Prostate gland (tissue), 2 donors: ENCODE measurements around the gene RNF183.

ENCODE experiments used
- CTCF ChIP-seq, 4 experiments: fragments of 200-600 bp in 2 of 4; fragments of 450-650 bp in 2 of 4; sonication (generic) in 2 of 4; IDR thresholded peaks; 1 replicate in 3 of 4; 2 replicates in 1 of 4; pipeline ENCODE4 v1.5.1; 2016 to 2019; ENCODE audit warnings: antibody characterized with exemption in 4 of 4, mild to moderate bottlenecking in 2 of 4, moderate library complexity in 2 of 4
- POLR2A ChIP-seq: fragments of 450-650 bp; IDR thresholded peaks from one replicate; pipeline ENCODE4 v1.6.1; 2016; ENCODE audit warnings: antibody characterized with exemption, mild to moderate bottlenecking

- no peak for TF ChIP-seq CTCF (IDR thresholded peaks at IDR 0.05)
- TF ChIP-seq POLR2A, result no peak
Measured at GRCh38 chr9:113345190-113345589, 42.0 kb upstream of the RNF183 start.
